Posterior vena cava (tissue), 2 donors: ENCODE results near the gene BBS12. TPM values are rescaled to one million over a fixed set of nuclear protein-coding genes. Genes with fewer than 3 reads are reported as not detected.

Experiments
- DNase-seq: peaks from one replicate; pipeline ENCODE4 v3.0.0-alpha.2; 2020; ENCODE audit warnings: low spot score
- intact Hi-C, 2 donors: fragments of 100-400 bp; cut with DNase I; formaldehyde crosslinking; loops; one replicate each; pipeline versions ENCODE4 v1.14.1 to v1.14.2; 2022 to 2023
- total RNA-seq, 2 donors: library from RNA; stranded (reverse); fragmentation: NEBNext Ultra II Directional; extraction: Animal tissue kit (Norgen Biotek cat#: 25700); gene quantifications; one replicate each; pipeline ENCODE4 v1.2.1, GENCODE V29; 2021
- donor health status: DM: yes; HTN: yes; CAD: no.
- donor health status: DM: yes; HTN: yes; CAD: no.

BBS12 gene
- total RNA-seq, 2 donors from 2014 or later = 3.1 to 3.8 TPM

DNA sequence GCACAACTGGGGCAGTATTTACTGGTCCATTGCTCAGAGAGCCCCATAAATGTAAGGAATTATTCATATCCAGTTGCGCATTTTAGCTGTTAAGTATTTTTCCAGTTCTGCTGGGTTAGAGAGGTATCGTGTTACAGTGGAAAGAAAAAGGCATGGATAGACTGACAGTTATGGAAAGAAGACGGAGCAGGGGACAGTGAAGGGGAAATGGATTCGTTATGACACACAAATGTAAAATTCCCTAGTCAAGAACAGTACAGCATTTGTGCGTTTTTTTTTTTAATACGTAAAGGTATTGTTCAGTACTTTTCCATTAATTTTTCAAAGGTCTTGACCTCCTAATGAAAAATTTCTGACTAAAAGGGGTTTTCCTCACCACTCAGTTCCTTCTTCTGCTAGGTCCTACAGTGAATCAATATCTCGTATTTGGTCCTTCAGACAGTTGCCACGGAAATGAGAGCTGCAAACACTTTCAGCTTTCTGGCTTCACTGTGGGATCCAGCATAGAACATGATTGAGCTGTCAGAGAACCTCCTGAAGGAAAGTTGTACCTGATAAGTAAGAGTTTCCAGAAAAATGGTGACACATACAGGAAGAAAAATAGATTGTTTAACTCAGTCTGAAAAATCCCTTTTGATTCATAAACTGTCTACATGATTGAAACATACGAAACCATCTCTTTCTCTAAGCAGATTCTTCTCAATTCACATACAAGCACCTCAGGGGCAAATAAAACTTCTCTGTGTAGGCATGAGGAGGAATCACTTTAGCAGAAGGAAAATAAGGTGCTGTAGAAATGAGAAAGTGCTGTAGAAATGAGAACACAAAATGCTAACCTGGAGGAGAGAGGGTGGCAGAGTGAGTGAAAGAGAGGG lies 21.8 kb upstream of the BBS12 start:
- intact Hi-C loops = loop anchor here in 1 of 2 donors (10.0 kb wide), 1 partner anchor 106 kb away; no protein-coding TSS in a partner anchor
- DNase-seq = no peak

DNA sequence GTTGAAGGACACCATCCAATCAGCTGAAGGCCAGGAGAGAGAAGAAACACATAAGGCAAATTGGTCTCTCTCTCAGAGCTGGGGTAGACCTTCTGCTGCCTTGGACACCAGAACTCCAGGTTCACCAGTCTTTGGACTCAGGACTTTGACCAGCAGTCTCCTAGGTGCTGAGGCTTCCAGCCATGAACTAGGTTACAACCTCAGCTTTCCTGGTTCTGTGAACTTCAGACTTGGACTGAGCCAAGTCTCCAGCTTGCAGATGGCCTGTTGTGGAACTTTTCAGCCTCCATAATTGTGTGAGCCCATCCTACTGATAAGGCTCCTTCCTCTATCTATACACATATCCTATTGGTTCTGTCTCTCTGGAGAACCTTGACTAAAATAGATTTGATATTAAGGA lies 20.6 kb upstream of the BBS12 start:
- intact Hi-C loops = loop anchor here in 1 of 2 donors (10.0 kb wide), 1 partner anchor 107 kb away; no protein-coding TSS in a partner anchor
- no peak for DNase-seq

DNA sequence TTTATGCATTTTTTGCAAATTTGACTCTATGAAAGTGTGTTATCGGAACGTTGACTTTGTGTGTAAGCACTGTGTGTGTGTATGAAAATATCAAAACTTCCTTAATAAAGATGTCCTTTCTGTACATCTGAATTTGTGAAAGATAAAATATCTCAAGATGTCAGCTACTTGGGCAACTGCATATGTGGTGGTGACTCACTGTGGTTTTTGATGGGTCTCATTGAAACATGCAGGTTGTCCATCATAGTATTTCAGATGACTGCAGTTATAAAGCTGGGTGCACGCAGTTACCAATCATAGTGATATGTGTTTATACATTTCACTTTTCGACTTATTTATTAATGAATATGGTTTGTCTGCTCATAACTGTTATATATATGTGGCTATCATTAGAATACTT lies 19.7 kb upstream of the BBS12 start:
- intact Hi-C loops = loop anchor here in 1 of 2 donors (10.0 kb wide), 1 partner anchor 108 kb away; no protein-coding TSS in a partner anchor
- no peak for DNase-seq

DNA sequence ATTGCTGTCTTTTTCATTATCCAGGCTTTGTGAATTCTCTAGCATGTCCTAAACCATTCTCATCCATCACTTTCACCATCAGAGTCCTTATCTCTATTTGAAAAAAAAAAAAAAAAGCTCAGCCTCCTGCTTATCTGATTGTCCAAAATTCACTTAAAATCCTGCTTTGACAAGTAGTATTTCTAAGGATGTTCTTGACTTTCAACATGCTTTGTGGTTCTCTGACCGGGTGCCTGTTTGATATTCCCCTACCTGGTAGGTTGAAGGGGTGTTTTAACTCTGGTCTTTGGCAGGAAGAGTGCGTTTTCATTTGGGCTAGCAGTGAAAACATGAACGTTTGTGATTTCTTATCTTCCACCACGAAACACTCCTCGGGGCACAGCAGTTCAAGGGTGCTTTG lies 17.3 kb upstream of the BBS12 start:
- no peak for DNase-seq
- intact Hi-C loops = loop anchor here in 1 of 2 donors (10.0 kb wide), 1 partner anchor 110 kb away; no protein-coding TSS in a partner anchor

DNA sequence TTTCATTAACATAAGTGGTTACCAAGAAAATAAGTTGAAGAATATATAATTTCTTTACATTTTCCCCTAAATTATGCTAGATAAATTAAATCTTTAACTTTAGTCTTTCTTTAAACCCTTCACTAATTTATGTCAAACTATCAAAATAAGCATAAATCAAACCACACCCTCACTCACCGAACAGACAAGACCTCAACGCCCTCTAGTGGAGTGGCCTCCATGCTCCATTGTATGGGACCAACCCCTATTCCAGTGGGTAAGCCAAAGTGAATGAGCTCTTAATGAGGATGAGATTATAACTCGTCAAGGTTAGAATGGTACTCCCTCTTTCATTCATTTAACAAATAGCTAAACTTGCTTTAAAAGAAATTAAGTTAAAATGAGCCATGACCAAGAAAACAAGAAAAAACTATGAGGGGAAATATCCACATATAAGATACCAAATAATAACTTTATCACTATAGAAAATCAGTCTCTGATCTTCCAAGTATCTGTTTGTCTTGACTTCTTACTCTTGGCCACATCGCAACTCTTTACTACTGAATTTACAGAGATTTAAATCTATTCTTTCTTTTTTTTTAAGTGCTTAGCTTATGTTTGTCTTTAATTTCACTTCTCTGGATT lies 15.6 kb upstream of the BBS12 start:
- intact Hi-C loops = loop anchor here in 1 of 2 donors (10.0 kb wide), 1 partner anchor 112 kb away; no protein-coding TSS in a partner anchor

DNA sequence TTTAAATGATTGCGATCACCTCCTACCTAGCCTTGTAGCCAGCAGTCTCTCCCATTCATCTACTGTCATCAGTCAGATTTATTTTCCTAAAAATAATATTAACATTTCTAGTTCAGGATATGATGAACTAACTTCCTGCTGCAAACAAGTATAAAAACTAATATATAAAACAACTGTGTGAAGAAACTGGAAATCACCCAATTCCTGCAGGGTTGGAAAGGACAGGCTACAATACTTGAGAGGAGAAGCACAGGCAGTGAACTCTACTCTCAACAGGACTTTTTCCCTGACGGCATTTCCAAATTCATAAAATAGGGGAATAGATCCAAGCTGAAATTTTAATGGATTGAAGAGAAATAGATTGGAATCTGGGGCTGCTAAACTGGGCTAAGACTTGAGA lies 14.2 kb upstream of the BBS12 start:
- no peak for DNase-seq
- intact Hi-C loops = loop anchor here in 1 of 2 donors (10.0 kb wide), 1 partner anchor 113 kb away; no protein-coding TSS in a partner anchor

More for the DNA sequence above, 15.6 kb upstream of the BBS12 start:
- no peak for DNase-seq

DNA sequence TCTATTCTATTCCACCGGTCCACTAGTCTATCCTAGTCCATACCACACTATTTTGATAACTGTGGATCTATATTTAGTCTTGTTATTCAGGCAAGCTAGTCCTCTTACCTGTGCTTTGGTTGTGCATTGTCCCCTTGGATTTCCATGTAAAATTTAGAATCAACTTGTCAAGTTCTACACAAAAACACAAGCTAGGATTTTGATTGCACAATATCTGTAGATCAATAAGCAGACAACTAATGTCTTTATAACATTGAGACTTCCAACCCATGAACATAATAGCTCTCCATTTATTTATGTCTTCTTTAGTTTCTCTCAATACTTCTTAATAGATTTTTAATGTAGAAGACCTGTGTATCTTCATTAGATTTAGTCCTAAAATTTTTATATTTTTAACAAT lies 10.2 kb upstream of the BBS12 start:
- no peak for DNase-seq
- intact Hi-C loops = no loop called here

DNA sequence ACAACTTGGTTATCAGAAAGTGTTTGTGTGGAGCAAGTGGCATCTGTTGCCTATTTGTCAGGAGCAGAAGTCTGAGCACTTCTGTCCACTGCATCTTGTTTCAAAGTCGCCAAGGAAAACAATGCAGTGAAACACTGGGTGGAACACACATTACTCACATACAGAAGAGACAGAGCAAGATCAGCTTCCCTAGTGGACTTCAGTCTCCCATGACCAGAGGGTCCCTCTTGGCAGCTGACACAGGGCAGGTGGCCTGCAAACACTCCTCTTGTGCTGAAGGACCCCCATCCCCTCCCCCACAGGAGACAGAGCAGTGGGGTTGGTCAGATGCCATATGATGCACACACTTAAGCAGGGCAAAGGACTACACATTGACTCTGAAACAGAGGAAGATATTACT lies 3.6 kb upstream of the BBS12 start:
- DNase-seq = no peak
- intact Hi-C loops = no loop called here

DNA sequence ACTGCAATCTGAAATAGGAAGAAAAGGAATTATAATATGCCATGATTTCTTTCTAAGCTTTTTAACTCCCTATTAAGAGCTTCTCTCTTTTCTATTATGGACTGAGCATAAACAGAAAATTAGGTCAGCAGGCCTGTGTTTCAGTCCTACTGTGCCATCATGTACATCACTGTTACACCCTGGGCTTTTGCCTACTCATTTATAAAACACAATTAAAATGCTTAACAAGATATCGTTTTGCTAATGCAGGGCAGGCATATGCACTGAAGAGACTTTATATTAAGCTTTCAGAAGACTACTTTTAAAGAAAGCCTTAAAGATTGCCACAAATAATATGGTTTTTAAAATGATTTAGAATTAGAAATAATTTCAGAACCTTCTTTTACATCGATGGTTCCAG lies 828 bp upstream of the BBS12 start:
- intact Hi-C loops = no loop called here
- DNase-seq = no peak

DNA sequence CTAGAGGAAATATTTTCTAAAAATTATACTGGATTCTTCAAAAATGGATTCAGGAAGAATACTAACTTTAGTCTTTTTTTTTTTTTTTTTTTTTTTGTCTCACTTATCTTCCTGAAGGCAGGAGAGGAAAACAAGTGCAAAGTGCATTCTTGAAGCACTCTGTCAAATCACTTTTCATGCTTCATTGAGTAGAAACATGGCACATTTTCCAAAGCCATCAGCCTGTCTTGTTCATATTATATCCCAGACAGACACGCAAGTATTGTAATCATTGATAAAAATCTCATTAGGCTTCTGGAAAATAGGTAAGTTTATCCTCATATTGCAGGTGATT lies 1.2 kb downstream of the BBS12 start:
- intact Hi-C loops = no loop called here
- DNase-seq = no peak

DNA sequence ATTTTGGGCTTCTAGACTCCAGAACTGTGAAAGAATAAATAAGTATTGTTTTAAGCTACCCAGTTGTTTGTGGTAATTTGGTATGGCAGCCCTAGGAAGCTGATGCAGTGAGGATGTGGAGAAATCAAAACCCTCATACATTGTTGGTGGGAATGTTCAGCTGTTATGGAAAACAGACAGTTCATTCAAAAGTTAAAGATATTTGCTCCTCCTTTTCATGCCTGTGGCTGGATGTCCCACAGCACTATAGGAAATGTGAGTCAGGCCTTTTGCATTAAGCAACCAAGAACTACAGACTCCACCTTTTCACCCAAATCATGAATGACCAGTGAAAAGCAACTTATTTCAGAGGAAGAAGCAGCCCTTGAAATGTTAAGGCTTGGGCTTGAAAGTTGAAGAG lies 6.7 kb downstream of the BBS12 start:
- DNase-seq = no peak
- intact Hi-C loops = no loop called here

DNA sequence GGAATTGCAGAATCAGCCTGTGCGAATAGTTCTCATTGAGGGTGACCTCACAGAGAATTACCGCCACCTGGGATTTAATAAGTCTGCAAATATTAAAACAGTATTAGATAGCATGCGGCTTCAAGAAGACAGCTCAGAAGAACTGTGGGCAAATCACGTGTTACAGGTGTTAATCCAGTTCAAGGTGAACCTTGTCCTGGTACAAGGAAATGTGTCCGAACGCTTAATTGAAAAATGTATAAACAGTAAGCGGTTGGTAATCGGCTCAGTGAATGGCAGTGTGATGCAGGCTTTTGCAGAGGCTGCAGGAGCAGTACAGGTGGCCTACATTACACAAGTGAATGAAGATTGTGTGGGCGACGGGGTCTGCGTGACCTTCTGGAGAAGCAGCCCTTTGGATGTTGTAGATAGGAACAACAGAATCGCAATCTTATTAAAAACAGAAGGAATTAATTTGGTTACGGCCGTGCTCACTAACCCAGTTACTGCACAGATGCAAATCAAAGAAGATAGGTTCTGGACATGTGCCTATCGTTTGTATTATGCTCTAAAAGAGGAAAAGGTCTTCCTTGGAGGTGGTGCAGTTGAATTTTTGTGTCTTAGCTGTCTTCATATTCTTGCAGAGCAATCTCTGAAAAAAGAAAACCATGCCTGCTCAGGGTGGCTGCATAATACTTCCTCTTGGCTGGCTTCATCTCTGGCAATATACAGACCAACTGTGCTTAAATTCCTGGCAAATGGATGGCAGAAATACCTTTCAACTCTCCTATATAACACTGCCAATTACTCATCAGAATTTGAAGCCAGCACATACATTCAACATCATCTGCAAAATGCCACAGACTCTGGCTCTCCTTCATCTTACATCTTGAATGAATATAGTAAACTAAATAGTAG lies 10.7 kb downstream of the BBS12 start:
- no peak for DNase-seq
- intact Hi-C loops = no loop called here

DNA sequence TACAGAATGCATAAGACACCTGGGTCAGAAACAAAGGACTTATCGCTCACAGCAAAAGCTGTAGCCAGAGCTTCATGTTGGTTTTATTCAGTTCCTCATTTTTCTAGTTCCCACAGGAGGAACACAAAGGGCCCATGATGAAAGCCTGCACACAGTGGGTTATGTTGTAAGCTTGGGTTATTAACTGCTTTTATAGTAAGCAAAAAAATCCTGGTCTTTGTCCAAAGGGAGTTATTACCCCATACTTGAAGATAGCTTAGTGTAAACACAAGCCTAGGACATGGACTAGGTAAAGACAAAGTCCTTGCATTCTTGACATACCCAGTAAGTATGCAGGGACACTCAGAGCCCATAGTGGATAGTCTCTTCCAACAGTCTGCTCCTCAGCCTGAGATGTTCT lies 11.7 kb downstream of the BBS12 start:
- intact Hi-C loops = no loop called here
- no peak for DNase-seq

DNA sequence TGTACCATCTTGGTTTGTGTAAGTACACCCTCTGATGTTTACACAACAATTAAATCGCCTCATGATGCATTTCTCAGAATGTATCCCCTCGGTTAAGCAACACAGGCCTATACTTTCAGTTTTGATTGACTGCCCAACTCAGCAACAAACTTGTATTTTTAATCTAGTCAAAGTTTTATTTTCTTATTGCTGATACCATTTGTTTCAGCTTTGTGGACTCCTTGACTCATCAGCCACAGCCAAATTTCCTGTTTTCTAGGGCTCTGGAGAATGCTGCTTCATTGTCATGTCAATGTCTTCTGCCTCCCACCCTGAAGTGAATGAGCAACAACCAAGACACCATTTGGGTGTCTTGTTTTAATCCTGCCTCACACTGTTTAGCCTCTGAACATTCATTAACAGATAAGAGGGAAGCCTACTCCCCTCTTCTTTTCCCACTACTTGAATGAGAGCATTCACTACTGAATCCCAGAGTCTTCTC lies 14.0 kb downstream of the BBS12 start:
- intact Hi-C loops = no loop called here

DNA sequence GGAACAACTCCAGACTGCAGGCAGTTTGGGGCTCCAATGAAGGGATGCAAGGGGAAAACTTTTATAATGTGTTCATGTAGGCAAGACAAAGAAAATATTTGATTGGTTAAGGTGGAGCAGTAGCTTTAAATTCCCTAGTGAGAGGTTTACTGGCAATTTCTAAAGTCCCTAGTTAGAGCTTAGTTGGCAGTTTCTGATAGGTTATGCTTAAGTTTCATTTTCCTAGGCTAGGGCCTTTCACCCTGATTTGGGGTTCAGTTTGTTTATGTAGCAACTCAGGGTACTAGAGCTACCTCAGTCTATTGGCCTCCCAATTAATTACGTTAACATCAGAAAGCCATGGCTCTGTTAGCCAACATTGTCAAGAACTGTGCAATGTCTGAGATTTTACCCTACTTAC lies 14.6 kb downstream of the BBS12 start:
- no peak for DNase-seq
- intact Hi-C loops = no loop called here

More for the DNA sequence above, 14.0 kb downstream of the BBS12 start:
- DNase-seq = no peak

DNA sequence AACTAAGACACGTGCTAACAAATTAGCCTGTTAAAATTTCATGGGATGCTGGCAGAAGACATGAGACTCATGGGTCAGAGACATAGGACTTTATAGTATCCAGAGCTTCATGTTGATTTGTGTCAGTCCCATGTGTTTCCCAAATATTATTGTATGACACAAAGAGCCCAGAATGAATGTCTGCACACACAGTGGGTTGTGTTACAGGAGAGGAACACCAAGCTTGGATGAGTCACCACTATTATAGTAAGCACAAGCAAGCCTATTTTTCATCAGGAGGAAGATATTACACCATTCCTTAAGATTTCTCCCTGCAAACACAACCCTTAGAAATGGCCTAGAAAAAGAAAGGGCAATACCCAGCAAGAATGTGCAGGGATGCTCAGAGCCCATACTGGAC lies 15.4 kb downstream of the BBS12 start:
- DNase-seq = no peak
- intact Hi-C loops = no loop called here

DNA sequence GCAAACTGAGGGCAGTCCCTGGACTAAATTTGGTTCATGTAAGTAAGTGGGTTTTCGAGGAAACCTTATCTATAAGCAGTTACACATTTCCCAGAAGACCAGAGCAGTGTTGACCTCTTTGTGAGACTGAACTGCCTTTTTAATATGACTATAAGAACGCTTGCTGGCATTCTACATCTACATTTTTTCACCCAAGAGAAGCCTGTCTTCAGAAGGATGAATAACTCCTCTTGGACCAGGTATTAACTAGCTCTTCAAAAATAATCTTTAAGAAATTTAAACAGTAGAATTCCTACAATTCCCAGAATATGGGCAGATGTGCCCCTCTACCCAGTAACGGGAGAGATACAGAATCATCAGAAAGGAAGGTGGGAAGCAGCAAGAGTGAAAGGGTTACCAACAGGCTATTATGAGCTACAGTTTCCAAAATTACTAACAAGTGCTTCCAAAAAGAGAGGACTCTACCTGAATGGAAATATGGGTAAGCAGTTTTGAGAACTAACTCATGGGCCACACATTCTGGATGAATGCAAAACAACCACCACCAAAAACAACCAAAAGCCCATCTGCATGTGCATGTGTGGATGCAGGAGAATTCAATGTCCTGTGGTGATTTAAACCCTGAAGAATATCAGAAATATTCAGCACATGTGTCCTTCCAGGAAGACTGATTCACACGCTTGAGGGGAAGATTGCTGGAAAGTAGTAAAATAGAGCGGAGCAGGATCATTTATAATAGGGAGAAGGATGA lies 17.4 kb downstream of the BBS12 start:
- DNase-seq = no peak
- intact Hi-C loops = loop anchor here in 1 of 2 donors (10.0 kb wide), 1 partner anchor 175 kb away; the partner anchor contains the start of gene NUDT6

DNA sequence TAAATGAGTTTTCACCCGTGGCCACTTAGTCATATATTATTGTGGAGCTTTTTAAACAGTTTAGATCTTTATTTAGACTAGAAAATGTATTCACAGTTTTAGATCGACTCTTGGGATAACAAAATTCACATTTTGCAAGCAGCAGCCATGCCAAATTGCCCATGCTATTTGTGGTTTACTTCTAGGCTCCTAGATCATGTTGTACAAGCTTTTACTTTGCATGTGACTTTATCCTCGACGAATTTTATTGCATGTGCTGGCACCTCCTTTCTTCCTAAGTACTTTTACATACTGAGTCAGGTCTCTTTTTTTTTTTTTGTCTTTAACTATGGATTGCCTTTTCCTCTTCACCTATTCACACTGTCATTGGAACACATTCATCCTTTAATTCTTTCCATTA lies 23.2 kb downstream of the BBS12 start:
- DNase-seq = no peak
- intact Hi-C loops = loop anchor here (5.0 to 10.0 kb wide), 2 partner anchors 157 to 169 kb away; partner anchors contain the start of gene NUDT6 (in 1 of the 2)
